DND-41 (cell line): ENCODE results near the gene HBE1.

Source experiments
- ATAC-seq: fragments of 200-7000 bp; cut with Tn5 transposase; 3 replicates; pipeline ENCODE4 v1.9.1; 2021; ENCODE audit warnings: low read depth; ENCODE audit not compliant: insufficient read depth
- DNase-seq: peaks from one replicate; pipeline ENCODE4 v3.0.0-alpha.2; 2020
- H2AFZ ChIP-seq: 2 replicates; pipeline ENCODE4 v1.6.0; 2012; ENCODE audit warnings: low read depth, low read length
- H3K27ac ChIP-seq: 2 replicates; pipeline ENCODE4 v1.5.1; 2012; ENCODE audit warnings: low read length, inconsistent platforms
- H3K27me3 ChIP-seq: fragments of 200-600 bp; sonication (generic); 2 replicates; pipeline ENCODE4 v1.6.0; 2012; ENCODE audit warnings: low read length, mild to moderate bottlenecking, inconsistent platforms; ENCODE audit not compliant: insufficient read depth, poor library complexity
- H3K36me3 ChIP-seq: 2 replicates; pipeline ENCODE4 v1.5.1; 2012; ENCODE audit warnings: low read length, inconsistent platforms; ENCODE audit not compliant: insufficient read depth
- H3K4me1 ChIP-seq: 2 replicates; pipeline ENCODE4 v1.5.1; 2012; ENCODE audit warnings: mild to moderate bottlenecking, low read length; ENCODE audit not compliant: insufficient read depth
- H3K4me2 ChIP-seq: 2 replicates; pipeline ENCODE4 v1.6.0; 2012; ENCODE audit warnings: mild to moderate bottlenecking, moderate library complexity, low read length, inconsistent platforms; ENCODE audit not compliant: insufficient read depth
- H3K4me3 ChIP-seq, 2 experiments: fragments of 200-600 bp in 1 of 2; shearing (Covaris generic) in 1 of 2; 2 replicates each; pipeline ENCODE4 v1.5.1; 2012 to 2016; ENCODE audit warnings: inconsistent platforms in 2 of 2, low read length in 2 of 2, mild to moderate bottlenecking in 2 of 2, low read depth in 1 of 2, moderate library complexity in 1 of 2
- H3K79me2 ChIP-seq: 2 replicates; pipeline ENCODE4 v1.6.0; 2012; ENCODE audit warnings: low read length, inconsistent platforms; ENCODE audit not compliant: insufficient read depth
- H3K9ac ChIP-seq: 2 replicates; pipeline ENCODE4 v1.6.0; 2012; ENCODE audit warnings: low read depth, mild to moderate bottlenecking, inconsistent platforms, low read length, moderate library complexity
- H3K9me3 ChIP-seq: 2 replicates; pipeline ENCODE4 v1.5.1; 2012; ENCODE audit warnings: low read length, moderate library complexity, mild to moderate bottlenecking, inconsistent platforms; ENCODE audit not compliant: insufficient read depth, severe bottlenecking
- H4K20me1 ChIP-seq: 2 replicates; pipeline ENCODE4 v1.6.0; 2012; ENCODE audit warnings: low read length; ENCODE audit not compliant: insufficient read depth
- CTCF ChIP-seq: IDR thresholded peaks from 2 replicates; pipeline ENCODE4 v1.5.1; 2012; ENCODE audit warnings: borderline replicate concordance, low read length, moderate library complexity, mild to moderate bottlenecking; ENCODE audit not compliant: poor library complexity, severe bottlenecking; ENCODE audit errors: extremely low read depth
- EZH2 ChIP-seq: IDR thresholded peaks from 3 replicates; pipeline ENCODE4 v1.6.1; 2012; ENCODE audit warnings: borderline replicate concordance, low read depth, mild to moderate bottlenecking, moderate library complexity, low read length, inconsistent platforms; ENCODE audit not compliant: severe bottlenecking

Gene HBE1

GRCh38 chr11:5285703-5286340 lies 16.1 kb upstream of the HBE1 start:
- TF ChIP-seq CTCF = no peak
- no peak for TF ChIP-seq EZH2
- Histone ChIP-seq H3K4me3 (no peak overlapping the region), H3K27ac (no peak overlapping the region), H3K4me1 (no peaks in the 10 kb centered on the region), H3K9ac (no peak overlapping the region), H2AFZ (no peak overlapping the region), H3K36me3 (no peaks in the 10 kb centered on the region), H3K79me2 (no peaks in the 10 kb centered on the region), H4K20me1 (no peaks in the 10 kb centered on the region), H3K4me2 (no peak overlapping the region), H3K27me3 (no peaks in the 10 kb centered on the region), H3K9me3 (no peaks in the 10 kb centered on the region)
- no peak for DNase-seq
- ATAC-seq = no peak

- no peaks in the 10 kb centered on the region for H3K4me1 ChIP-seq
- H3K79me2 ChIP-seq = no peaks in the 10 kb centered on the region
- H3K36me3 ChIP-seq = no peaks in the 10 kb centered on the region
- no peak for DNase-seq
- no peak for TF ChIP-seq EZH2
- no peak for TF ChIP-seq CTCF
- H2AFZ ChIP-seq = no peak overlapping the region
- no peak overlapping the region for H3K4me3 ChIP-seq
- H3K9me3 ChIP-seq = no peaks in the 10 kb centered on the region
- no peak overlapping the region for H3K27ac ChIP-seq
- H3K27me3 ChIP-seq = no peaks in the 10 kb centered on the region
- H3K9ac ChIP-seq = no peak overlapping the region
- H3K4me2 ChIP-seq = no peak overlapping the region
- no peak for ATAC-seq
- no peaks in the 10 kb centered on the region for H4K20me1 ChIP-seq
These were observed 14.9 kb upstream of the HBE1 start for GRCh38 chr11:5284637-5285036.

- Histone ChIP-seq H2AFZ (no peak overlapping the region), H3K79me2 (no peaks in the 10 kb centered on the region), H3K9me3 (no peaks in the 10 kb centered on the region), H3K36me3 (no peaks in the 10 kb centered on the region), H3K4me2 (no peak overlapping the region), H3K4me3 (no peak overlapping the region), H3K27me3 (no peaks in the 10 kb centered on the region), H3K9ac (no peak overlapping the region), H3K4me1 (no peaks in the 10 kb centered on the region), H3K27ac (no peak overlapping the region), H4K20me1 (no peaks in the 10 kb centered on the region)
- ATAC-seq (no peak), DNase-seq (no peak)
- TF ChIP-seq EZH2 (no peak), CTCF (no peak)
These were observed 14.1 kb upstream of the HBE1 start for GRCh38 chr11:5283882-5284281.
